ENCODE results near the gene MKNK1.

Gene MKNK1

GRCh38 chr1:46549697-46550681, 54.1 kb downstream of the MKNK1 start:
- DNase-seq (ENCODE audit: low read depth, low spot score) = no peak
- TF ChIP-seq, protein P1, sequence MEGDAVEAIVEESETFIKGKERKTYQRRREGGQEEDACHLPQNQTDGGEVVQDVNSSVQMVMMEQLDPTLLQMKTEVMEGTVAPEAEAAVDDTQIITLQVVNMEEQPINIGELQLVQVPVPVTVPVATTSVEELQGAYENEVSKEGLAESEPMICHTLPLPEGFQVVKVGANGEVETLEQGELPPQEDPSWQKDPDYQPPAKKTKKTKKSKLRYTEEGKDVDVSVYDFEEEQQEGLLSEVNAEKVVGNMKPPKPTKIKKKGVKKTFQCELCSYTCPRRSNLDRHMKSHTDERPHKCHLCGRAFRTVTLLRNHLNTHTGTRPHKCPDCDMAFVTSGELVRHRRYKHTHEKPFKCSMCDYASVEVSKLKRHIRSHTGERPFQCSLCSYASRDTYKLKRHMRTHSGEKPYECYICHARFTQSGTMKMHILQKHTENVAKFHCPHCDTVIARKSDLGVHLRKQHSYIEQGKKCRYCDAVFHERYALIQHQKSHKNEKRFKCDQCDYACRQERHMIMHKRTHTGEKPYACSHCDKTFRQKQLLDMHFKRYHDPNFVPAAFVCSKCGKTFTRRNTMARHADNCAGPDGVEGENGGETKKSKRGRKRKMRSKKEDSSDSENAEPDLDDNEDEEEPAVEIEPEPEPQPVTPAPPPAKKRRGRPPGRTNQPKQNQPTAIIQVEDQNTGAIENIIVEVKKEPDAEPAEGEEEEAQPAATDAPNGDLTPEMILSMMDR (IDR thresholded peaks at IDR 0.05; ENCODE audit: insufficient read depth, low read length, missing control alignments) = no peak
- ChIA-PET CTCF (interaction anchor here (0.7 to 7.6 kb wide), 11 partner anchors 10 to 175 kb away, joined by 3 to 70 read pairs (median 14); a partner anchor contains a TSS), POLR2A (no interaction called here)
- H3K4me3 ChIP-seq (ENCODE audit: low read depth, low read length) = no peak overlapping the region

DNA sequence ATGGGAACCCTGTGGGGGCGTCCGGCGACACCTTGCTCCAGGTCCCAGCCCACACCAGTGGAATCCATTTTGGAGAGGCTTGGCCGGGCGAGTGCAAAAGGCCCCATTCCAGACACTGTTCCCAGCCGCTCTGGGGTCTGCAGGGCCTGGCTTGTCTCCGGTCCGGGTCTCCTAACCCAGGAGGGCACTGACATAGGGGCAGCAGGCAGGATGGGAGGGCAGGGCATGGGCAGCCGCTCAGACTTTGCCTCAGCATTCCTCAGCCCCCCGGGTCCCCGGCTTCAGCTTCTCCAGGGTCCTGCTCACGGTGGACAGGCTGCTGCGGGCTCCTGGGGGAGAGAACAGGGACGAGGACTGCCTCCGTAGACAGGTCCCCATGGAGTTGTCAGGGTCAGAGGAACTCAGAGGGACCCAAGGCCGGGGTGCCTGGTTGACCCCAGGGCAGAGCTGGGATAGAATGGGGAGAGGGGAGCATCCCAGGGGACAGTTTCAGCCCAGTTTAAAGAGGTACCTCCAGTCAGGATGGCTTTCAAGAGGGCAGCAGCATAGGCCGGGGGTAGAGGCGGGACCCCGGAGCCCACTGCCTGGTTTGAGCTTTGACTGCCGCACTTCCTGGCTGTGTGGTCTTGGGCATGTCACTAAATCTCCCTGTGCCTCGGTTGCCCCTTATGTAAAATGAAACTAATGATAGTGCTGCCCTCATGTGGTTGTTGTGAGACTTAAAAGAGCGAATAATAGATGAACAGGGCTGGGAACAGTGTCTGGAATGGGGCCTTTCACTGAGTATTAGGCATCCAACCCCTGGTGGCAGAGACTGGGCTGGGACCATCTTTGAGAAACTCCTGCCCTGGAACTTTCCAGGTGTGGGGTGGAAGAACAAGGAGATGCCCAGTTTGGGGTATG, 56.3 kb downstream of the MKNK1 start:
- no peak overlapping the region for H3K4me3 ChIP-seq (ENCODE audit: low read depth, low read length)
- POLR2A ChIA-PET = no interaction called here
- CTCF ChIA-PET = interaction anchor here (0.7 to 7.6 kb wide), 34 partner anchors 9 to 177 kb away, joined by 3 to 70 read pairs (median 4); a partner anchor contains a TSS
- no peak for DNase-seq (ENCODE audit: low read depth, low spot score)
- TF ChIP-seq, protein P1 (IDR thresholded peaks at IDR 0.05; ENCODE audit: insufficient read depth, low read length, missing control alignments) = peak; percentile 32

- CTCF ChIA-PET = interaction anchor here (0.8 to 7.6 kb wide), 15 partner anchors 7 to 178 kb away, joined by 3 to 70 read pairs (median 23); a partner anchor contains a TSS
- H3K4me3 ChIP-seq (ENCODE audit: low read depth, low read length) = no peak overlapping the region
- POLR2A ChIA-PET = no interaction called here
- TF ChIP-seq, protein P1 (IDR thresholded peaks at IDR 0.05; ENCODE audit: insufficient read depth, low read length, missing control alignments) = no peak
- DNase-seq (ENCODE audit: low read depth, low spot score) = no peak
Measured at GRCh38 chr1:46546210-46546609, 57.9 kb downstream of the MKNK1 start.

DNA sequence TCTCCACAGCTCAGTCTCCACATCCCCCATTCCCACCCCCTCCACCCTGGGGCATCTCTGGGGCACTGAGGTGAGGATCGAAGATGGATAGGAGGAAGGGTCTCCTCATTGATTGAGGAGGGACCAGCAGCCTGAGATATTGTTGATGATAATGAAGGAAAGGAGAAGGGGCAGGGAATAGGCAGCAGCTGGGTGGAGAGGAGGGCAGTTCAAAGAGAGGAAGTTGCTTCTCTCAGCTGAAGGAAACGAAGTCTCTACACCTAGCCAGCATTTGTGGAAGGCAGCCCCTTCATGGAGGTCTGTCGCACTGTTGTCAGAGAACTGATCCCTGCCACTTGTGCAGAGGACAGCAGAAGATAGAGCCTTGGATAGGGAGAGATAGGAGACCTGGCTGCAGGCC, 58.3 kb downstream of the MKNK1 start:
- TF ChIP-seq, protein P1 (IDR thresholded peaks at IDR 0.05; ENCODE audit: insufficient read depth, low read length, missing control alignments) = no peak
- DNase-seq (ENCODE audit: low read depth, low spot score) = no peak
- no peak overlapping the region for H3K4me3 ChIP-seq (ENCODE audit: low read depth, low read length)
- CTCF ChIA-PET = interaction anchor here (1.0 to 7.6 kb wide), 11 partner anchors 10 to 139 kb away, joined by 3 to 70 read pairs (median 13); a partner anchor contains a TSS
- POLR2A ChIA-PET = no interaction called here

- TF ChIP-seq, protein P1 (IDR thresholded peaks at IDR 0.05; ENCODE audit: insufficient read depth, low read length, missing control alignments) = no peak
- ChIA-PET CTCF (interaction anchor here (1.0 to 7.6 kb wide), 8 partner anchors 10 to 100 kb away, joined by 3 to 70 read pairs (median 6); a partner anchor contains a TSS), POLR2A (no interaction called here)
- no peak overlapping the region for H3K4me3 ChIP-seq (ENCODE audit: low read depth, low read length)
- DNase-seq (ENCODE audit: low read depth, low spot score) = no peak
Measured at GRCh38 chr1:46544561-46545240, 59.4 kb downstream of the MKNK1 start.
